GM12801 (cell line): Measurements from ENCODE around the gene DLX1.

Source experiments
- CTCF ChIP-seq: IDR thresholded peaks from one replicate; pipeline ENCODE4 v1.5.1; 2011; ENCODE audit warnings: control low read depth; ENCODE audit not compliant: insufficient read length; ENCODE audit errors: extremely low read depth

Gene DLX1

GRCh38 chr2:172081221-172082022, 3.9 kb upstream of the DLX1 start:
- no peak for TF ChIP-seq CTCF

DNA sequence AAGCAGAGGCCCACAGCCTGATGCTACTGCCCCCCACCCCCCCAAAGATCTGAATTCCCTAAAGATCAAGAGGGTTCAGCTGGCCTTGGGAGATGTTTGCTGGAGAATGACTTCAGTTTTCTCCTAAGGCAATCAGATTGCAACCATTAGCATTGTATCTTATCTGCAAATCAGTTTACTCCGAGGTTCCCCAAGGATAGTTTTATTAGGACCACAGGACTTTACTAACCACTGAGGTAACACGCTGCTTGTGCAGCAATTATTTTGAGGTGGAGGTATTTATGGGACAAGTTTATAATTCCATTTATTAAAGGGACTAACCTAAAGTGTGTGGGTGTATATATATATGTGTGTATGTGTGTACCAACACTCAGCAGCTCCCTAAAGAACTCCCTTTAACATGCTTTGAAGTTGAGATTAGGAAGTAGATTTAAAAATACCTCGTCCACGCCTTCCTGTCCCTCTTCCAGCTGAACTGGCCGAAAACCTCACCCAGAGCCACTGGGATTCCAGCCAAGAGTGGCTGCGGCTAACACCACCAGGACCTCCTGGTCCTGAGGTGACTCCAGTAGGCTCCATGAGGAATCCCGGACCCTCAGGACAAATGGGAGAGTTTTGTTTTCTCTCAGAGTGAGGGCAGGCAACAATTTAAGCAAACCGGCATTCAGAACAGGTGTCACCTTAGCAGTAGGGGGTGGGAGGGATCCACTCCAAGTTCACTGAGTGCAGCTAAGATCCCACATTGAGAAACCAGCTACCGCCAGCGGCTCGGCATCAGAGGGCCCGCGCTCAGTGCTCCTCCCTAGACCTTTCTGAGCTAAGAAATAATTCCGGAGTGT, 3.0 kb upstream of the DLX1 start:
- no peak for TF ChIP-seq CTCF

GRCh38 chr2:172082944-172083627, 2.2 kb upstream of the DLX1 start:
- no peak for TF ChIP-seq CTCF

GRCh38 chr2:172083628-172084394, 1.5 kb upstream of the DLX1 start:
- TF ChIP-seq CTCF = no peak

- TF ChIP-seq CTCF = no peak
Measured at GRCh38 chr2:172084395-172084644, 987 bp upstream of the DLX1 start.

DNA sequence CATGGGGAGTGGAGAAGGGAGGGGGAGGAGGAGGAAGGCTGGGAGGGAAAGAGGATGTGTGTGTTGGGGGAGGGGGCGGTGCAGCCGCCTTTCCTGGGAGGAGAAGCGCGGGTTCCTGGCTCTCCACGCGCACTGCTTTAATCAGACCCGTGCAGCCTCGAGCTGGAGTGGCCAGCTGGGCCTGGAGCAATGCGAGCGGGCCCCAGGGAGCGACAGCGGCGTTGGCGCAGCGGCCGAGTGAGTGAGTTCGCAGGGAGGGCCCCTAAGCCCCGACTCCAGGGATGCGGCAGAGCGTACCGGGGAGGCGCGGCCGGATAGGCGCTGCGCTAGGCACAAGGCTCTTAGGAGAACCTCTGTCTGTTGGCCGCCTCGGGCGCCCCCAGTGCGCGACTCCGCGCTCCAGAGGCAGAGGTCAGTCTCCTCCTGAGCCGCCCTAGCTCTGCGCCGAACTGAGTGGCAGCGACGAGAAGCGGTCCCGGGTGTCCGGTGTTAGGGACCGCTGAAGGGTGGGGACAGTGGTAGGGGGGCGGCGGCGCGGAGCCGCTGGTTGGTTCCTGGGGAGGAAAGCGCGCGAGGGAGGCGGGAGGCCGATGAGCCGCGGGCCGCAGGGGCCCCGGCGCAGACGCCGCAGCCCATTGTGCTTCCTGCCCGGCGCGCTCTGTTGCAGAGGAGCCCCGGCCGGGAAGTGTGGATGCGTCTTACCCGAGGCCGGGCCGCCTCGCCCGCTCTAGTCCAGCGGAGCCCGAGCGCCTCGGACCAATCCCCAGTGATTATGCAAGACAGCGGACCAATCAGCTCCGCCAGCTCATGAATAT, 455 bp upstream of the DLX1 start:
- TF ChIP-seq CTCF = no peak
